ENCODE measurements around the gene FBXL14.

The FBXL14 gene

DNA sequence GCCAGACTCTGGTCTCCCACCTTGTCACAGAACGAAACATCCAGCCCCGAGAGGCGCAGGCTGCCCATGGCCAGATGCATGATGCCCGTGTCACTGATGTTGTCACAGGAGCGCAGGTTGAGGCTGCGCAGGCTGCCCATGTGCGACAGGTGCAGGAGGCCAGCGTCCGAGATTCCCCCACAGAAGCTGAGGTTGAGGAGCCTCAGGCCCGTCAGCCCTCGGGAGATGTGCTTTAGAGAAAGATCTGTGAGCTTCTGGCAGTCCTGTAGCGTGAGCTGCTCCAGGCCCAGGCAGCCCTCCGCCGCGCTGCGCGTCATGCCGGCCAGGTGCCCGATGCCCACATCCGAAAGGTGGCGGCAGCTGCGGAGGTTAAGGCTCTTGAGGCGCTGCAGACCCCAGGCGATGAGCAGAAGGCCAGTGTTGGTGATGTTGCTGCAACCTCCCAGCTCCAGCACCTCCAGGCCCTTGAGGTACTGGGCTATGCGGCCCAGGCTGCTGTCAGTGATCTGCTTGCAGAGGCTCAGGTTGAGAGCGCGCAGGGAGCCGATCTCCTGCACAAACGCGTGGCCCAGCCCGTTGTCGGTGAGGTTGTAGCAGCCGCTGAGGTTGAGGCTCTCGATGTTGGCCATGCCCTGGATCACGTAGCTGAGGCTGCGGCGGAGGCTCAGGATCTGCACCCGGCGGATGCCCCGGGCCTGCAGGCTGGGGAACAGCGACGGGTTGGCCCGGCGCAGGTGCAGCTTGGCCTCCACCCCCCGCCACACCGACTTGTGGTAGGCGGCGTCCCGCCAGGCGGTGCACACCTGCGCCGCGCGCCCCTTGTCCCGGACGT lies 991 bp downstream of the FBXL14 start:
- DNase-seq, result no peak

DNA sequence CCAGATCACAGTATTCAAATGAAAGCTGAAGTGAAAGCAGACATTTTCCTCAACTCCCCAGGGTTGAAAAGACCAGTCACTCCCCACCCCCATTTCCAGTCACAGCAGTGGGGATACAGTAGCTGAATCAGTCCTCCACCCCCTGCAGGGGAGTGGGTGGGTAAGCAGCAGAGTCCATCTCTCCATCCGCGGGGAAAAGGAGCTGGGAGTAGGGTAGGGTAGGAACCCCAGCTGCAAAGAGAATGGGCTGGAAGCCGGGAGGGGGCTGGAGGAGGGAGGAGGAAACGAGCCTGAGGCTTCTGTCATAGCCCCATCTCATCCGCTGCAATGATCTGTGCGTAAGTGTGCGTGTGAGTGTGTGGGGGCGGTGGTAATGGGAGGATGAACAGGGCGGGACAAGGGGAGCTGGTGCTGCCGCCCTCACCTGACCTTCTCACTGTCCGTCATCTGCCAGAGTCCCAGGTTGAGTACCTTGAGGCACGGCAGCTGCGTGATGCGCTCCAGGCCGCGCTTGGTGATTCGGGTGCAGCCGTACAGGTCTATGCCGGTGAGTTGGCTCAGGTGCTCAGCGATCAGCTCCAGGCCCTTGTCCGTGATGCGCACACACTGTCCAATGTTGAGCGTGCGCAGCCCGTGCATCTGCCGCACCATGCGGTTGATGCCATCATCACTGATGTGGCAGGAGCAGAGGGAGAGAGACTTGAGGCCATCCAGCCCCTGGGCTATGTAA lies 1.8 kb downstream of the FBXL14 start:
- DNase-seq, result no peak

DNA sequence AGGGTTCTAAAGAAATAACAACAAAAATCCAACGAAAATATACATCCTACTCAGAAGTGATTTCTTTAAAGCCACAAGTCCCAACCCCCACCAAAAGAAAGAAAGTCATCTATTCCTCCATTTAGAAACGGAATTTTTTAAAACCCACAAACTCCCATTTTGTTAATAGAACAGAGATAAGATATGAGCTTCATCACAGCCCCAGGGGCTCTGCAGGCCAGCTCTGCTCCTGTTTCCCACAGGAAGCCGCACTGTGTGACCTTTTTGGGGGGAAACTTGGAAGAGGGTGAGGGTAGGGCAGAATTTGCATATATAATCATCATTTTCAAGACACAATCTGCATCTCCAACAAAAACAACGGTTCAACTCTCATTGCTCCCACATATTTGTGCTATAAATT lies 2.8 kb downstream of the FBXL14 start:
- no peak for DNase-seq

DNA sequence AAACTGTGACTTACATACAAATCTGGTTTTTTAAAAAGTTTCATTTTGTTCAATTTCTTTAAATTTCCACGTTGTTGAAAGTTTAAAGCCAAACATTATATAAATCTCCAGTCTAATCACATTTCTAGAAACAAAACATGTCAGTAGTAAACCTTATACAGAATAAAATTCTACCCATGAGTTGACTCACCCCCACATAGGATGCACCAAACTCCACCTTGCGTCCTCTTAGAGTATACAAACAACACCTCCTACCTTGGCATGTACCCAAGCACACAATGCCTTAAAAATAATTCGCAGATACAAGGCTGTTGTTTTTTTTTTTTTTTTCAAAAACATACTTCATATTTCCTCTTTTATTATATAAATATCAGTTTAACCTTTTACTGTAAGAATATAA lies 3.3 kb downstream of the FBXL14 start:
- DNase-seq, result no peak

DNA sequence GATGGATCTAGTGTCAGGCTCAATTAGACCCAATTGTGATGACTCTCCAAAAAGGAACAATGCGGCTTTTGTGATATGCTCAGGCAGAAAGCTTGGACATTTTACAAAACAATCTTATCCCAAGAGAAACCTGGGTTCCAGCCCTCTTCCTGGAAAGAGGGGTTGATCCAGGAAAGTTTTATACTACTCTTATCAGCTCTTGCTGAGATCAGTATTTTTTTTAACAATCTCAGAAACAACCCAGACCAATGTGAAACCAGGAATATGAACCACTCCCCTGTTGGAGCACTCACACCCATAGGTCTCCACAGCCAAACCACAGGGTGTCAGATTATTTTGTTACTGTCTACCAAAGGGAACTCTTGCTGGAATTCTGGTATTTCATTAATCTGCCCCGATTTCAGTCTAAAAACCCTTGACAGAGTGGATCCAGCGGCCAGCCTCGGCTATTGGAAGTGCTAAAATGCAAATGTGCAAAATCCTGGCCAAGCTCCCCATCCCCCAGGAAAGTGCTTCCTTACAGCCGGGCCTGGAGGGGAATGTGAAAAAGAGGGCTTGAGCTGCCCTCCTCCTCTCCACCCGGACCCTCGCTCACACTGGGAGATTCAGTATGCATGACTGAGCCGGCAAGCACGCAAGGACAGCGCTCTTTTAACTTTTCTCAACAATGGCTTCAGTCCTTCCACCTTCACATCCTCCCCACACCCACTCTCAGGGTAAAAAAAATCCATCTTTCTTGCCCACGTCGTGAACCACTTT lies 4.0 kb downstream of the FBXL14 start:
- no peak for DNase-seq

DNA sequence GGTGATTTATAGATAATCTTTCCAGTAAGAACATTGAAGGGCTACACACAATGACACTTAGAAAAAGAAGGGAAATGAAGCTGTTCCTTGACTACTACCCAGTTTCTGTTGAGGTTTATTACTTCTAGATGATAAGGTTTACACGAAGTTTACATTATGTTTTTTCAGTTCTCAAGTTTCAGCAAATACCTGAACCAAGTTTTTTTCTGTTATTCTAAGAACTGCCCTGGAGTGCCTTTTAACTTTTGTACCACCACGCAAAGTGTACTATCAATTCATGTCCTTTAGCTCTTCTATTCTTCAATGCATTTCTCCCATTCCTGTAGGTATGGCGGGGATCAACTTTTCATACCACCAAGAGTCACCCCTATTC lies 5.8 kb downstream of the FBXL14 start:
- DNase-seq, result no peak

DNA sequence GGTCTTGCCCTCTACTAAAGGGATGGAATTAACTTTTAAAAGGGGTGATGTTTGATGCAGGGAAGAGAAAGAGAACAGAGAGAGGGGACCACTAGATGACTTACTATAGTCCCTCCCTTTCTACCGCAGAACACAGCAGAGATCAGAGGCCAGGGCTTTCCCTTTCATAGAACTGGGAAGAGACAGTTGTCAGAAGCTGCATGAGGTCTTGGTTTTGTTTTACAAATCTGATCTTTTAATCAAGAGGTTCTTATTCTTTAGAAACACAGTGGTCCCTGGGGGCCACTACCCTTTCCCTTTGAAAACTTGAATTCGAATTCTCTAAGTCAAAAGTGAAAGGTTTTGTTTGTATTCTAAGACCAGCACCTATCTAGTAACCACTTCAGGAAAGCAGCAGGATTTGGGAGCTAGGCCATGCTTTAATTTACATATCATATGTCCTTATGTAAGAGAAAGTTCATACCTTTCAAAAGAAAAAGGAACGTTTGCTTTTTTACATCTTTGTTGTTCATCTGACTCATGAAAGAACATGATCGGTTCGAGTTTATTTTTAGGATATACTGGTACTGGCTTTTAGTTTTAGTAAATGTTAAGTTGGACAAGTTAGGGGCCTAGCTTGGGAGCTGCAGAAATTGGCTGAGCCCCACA lies 6.3 kb downstream of the FBXL14 start:
- DNase-seq, result no peak

DNA sequence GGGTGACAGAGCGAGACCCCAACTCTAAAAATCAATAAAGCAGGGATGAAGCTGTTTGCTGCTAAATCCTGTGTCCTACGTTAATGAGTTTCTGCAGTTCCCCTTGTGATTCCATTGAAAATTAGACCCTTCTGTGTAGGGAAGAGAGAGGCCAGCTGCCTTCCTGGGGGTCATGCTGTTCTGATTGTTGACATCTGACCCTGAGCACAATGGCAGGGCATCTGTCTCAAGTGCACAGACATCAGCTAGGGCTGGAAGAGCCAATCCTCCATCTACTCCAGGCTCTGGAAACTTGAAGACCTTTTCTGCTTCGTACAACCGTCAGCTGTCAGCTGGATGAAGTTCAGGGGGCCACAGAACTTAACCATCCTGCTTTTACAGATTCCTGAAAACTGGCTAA lies 10.1 kb downstream of the FBXL14 start:
- no peak for DNase-seq

DNA sequence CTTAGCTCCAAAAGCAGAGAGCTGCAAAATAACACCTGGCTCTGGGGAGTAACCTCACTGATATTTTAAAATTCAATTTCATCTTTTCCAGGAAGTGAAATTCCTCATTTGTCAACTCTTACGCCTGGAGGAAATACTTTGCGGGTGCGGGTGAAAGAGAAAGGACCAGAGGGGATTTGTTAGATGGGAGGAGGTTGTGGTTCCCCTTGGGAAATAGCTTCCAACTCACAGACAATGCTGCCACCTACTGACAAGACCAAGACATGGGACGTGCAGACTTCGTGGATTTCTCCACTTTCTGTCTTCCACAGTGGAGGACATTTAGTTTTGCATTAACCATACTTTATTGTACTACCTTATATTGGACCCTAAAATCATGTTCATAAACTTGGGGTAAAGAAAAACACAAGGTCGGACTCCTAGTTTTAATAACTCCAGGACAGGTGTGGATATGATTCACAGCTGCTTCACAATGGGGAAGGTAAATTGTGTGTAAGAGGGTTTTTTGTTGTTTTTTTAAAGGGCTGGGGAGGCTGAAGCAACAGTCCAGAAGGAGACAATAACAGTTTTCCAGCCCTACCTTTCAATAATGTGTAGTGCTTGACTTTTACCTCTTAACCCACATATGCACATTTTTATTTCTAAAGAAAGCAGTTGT lies 10.8 kb downstream of the FBXL14 start:
- peak; percentile 21 for DNase-seq

DNA sequence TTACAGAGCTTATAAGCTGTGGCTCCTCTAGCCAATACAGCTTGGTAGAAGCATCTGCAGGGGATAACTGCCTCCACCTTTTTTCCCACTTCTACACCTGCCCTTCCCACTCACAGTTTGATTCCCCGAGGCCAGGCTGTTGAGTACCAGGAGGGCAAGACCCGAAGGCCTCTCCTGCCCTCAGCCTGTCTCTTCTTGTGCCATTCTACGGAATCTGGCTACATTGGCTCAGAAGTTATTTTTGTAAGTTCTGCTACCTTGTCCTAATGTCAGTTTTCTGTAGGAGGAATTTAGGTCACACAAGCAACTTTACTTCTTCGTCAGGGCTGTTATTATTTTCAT lies 11.7 kb downstream of the FBXL14 start:
- no peak for DNase-seq

DNA sequence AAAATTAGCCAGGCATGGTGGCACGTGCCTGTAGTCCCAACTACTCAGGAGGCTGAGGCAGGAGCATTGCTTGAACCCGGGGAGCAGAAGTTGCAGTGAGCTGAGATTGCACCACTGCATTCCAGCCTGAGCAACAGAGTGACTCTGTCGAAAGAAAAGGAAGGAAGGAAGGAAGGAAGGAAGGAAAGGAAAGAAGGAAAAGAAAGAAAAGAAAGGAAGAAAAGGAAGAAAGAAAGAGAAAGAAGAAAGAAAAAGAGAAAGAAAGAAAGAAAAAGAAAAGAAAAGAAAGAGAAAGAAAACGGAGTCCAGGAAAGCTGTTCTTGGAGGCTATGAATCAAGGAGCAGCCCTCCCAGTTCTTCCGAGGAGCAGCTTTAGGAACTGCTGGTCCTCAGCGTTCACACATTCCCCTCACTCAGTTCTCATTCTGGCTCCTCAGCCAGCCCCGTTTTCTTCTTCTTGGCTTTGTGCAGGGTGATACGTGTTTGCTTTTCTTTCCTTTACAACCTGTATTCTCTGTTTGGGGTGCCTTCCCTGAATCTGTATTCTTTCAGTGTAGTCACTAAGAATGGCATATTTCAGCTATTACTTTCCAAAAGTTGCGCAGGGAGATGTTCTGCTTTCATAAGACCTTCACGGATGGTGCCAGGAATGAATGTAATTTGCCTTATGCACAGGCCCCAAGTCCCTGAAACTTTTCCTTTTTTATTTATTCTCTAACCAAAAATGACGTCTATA lies 12.2 kb downstream of the FBXL14 start:
- no peak for DNase-seq

DNA sequence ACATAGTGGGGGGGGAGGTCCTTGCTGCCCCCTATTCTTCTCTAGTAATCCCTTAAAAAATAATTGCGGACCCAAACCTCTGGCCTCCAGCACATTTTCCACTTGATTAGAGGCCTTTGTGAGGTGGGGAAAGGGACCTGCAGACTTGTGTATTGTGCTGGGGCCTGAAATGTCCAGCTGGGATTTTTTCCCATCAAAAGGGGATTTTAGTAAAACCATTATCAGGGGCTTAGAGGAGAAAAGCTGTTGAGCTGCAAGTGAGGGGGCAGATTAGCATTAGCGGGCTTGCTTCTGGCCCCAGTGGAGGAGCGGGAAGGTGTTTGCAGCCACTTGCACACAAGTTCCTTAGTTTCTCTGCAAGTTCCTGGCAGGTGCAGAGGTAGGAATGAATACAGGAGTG lies 13.9 kb downstream of the FBXL14 start:
- DNase-seq, result no peak

DNA sequence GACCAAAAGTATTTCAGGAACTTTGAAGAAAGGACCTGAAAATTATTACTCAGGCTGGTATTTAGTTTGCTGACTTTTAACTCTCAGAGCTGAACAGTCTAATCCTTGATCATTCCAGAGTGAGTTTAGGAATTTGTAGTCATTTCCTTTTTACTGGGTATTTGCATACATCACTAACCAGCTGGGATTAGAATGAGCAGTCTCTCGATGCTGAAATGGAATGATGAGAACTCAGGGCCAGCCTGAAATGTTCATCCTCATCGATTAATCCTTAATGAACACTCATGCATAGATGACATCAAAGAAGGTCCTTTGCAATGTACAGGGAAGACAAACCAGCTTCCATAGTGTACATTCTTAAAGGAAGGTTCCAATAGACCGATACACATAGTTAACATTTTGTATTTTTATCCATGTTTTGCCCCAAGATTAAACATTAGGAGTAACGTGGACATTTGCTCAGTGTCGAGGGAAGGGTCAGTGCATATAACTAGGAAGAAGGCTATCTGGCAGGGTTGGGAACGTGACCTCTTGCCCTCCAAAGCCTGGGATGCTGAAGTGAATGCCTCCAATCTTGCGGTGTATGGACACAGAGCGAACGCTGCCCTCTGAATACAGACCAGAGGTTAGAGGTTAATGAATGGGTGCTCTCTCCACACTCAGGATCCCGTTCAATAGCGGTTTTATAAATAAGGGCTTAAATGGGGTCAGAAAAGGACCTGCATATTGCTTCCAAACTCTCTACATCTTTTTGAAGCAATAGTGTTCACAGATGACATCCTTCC lies 14.5 kb downstream of the FBXL14 start:
- DNase-seq, result no peak

DNA sequence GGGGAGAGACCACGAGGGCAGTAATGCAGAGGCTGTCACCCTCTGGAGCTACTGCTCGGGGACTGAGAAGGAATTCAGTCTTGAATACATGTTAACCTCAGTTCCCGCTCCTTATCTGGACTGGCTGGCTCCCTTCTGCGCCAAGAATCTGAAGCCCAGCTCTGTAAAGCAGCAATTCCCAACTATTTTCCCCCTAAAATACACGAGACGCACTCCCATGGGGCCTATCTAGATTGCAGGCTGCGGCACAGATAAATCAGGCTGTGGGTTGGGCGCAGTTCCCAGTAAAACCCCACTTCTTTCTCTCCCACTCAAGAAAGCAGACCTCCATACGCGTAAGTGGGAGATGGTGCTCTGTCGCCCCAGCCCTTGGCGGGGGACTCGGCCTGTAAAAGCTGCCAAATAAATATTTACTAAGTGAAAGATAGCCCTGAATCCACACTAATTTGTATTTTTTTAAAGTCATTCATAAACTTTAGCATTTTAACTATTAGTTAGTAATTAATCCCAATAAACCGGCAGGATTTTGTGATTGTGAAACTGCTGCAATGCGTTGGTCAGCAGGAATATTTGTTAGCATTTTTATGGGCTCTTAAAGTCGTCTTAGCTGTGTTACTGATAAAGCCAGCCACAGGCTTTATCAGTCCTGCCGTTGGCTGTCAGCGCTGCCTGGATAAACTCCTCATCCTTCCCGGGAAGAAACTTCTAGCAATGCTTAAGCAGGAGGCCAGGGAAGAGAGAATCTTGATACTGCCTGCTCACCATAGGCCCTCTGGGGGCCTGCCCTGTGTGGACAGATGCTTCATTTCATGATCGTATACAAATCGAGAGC lies 17.8 kb downstream of the FBXL14 start:
- no peak for DNase-seq

DNA sequence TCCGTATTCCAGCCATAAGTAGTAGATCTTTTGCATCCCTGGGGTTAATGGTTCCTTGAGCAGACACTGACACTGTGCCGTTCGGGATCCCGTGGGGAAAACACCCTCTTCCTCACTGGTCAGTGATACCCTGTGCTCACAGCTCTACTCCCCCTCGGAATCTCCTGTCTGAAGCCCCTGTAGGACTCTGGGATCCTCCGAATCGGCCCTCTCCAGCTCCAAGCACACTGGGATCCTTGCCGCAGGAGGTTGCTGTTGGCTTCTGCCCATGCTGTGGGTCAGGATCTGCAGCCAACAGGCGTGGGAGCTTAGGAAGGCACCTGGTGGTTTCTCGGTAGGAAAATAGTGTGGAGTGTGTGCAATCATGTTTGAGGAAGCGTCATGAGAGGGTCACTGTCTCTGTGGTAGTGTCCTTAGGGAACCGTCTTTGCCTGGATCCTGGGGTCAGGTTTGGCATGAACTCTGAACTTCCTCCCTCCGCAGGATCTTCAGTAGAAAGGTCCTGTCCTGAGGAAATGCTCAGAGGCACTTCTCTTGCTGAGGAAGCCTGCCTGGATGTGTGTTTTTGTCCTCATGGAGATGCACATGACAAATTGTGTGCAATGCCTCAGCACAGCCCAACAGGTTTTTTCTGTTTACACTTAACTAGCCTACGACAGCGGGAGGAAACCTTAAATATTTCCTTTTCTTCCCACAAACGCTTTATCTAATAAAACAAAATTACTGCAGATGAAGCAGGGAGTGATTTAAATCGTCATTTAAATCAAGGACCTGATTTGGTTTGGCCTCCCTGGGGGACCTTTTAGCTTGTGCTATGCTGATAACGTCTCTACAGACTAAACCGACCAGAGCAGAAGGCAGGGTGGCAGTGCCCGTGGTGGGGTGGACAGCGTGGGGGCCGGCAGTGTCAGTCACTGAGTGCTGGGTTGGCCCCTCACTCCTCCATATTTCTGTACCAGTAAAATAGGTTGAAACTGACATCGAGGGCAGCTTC lies 18.7 kb downstream of the FBXL14 start:
- DNase-seq, result no peak

DNA sequence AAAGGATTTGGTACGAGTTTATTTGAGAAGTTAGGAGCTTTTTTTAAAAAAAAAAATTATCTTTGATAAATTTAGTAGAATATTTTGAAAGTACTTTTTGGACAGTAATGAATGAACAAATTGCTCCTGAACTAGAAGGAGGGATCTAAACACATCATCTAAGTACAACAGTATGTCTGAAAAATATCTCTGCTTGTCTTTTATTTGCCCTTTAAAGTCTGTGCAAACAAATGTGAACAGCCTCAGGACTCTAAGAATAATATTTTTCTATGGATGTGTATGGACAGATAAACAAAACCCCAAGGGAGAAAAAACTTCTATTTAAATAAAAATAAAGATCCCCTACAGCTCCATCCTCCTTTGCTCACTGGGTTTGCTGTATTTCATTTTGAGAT lies 19.5 kb downstream of the FBXL14 start:
- DNase-seq, result no peak

DNA sequence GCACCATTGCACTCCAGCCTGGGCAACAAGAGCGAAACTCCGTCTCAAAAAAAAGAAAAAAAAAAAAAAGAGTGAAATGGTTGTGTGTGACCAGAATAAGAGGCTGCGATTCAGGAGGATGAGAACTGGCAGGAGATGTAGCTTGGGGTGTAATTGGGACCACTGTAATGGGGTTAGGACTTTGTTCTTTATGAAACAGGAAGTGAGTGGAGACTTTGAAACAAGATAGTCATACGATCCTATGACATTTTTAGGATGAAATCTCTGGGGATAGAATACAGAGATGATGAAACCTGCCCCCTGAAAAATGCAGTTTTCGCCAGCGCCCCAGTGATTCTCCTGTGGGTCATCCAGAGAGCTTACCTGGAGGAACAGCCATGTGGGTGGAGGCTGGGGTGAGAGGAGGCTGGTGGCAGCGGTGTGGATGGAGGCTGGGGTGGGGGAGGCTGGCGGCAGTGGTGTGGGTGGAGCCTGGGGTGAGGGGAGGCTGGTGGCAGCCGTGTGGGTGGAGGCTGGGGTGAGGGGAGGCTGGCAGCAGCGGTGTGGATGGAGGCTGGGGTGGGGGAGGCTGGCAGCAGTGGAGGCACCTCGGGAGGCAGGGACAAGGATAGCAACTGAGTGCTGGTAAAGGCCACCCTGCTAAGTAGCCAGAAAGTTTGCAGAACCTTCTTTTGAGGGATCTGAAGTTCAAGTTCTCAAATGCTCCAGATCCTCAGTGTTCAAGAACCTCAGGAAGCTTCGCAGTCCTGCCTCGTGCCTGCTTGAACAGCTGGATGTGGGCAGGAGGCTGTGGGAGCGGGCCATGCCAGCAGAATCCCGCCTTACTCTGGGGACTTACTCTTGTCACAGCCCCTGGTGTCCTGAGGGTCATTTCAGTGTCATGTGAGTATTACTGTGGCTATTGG lies 20.2 kb downstream of the FBXL14 start:
- DNase-seq, result no peak

DNA sequence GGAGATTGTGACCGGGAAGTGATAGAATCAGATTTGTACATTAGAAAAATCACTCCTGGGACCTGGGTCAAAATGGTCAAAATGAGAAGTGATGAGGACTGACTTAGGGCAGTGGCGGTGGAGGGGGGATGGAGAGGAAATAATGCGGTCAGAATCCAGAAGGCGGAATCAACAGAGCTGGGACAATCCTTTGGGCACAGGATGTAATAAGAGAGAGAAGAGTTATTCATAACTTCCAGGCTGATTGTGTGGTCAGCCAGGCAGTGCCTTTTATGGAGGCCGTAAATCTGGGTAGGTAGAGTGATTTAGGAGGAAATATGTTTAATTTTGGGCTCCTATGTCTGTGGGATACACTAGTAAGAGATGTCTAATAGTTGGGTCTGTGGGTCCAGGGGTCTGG lies 21.6 kb downstream of the FBXL14 start:
- DNase-seq, result no peak

Data from GOT3 (cell line).